Gastroesophageal sphincter (tissue), 4 donors: Measurements from ENCODE around the gene FNDC3B. TPM values are rescaled to one million over a fixed set of nuclear protein-coding genes. Genes with fewer than 3 reads are reported as not detected.

ENCODE experiments used
- ATAC-seq: fragments of 150-250 bp; one replicate; pipeline ENCODE4 v1.9.1; 2016; ENCODE audit warnings: mild to moderate bottlenecking, moderate library complexity
- H3K27ac ChIP-seq, 4 donors: fragments of 200-600 bp; sonication (generic) in 3 of 4; 1 replicate in 3 of 4; 2 replicates in 1 of 4; pipeline ENCODE4 v1.5.1; 2016 to 2019
- H3K27me3 ChIP-seq: fragments of 200-600 bp; sonication (generic); one replicate; pipeline ENCODE4 v1.5.1; 2019
- H3K36me3 ChIP-seq, 2 donors: fragments of 200-600 bp; sonication (generic); one replicate each; pipeline ENCODE4 v1.5.1; 2019; ENCODE audit warnings: control low read depth in 1 of 2
- H3K4me1 ChIP-seq, 3 donors: fragments of 200-600 bp; sonication (generic); 1 replicate in 2 of 3; 2 replicates in 1 of 3; pipeline ENCODE4 v1.5.1; 2016 to 2019; ENCODE audit warnings: control low read depth in 2 of 3
- H3K4me3 ChIP-seq, 2 donors: fragments of 200-600 bp; sonication (generic); one replicate each; pipeline ENCODE4 v1.5.1; 2019; ENCODE audit warnings: mild to moderate bottlenecking in 1 of 2, moderate library complexity in 1 of 2
- H3K9me3 ChIP-seq, 3 donors: fragments of 200-600 bp; sonication (generic); one replicate each; pipeline ENCODE4 v1.5.1; 2017 to 2019; ENCODE audit warnings: control low read depth in 2 of 3
- EP300 ChIP-seq: sonication (generic); formaldehyde crosslinking; IDR thresholded peaks from one replicate; pipeline ENCODE4 v1.6.1; 2017; ENCODE audit warnings: antibody characterized with exemption, mild to moderate bottlenecking
- POLR2A ChIP-seq, 2 donors: fragments of 450-650 bp; IDR thresholded peaks; one replicate each; pipeline ENCODE4 v1.6.1; 2017; ENCODE audit warnings: antibody characterized with exemption in 2 of 2, mild to moderate bottlenecking in 2 of 2, moderate library complexity in 1 of 2
- POLR2AphosphoS5 ChIP-seq: sonication (generic); formaldehyde crosslinking; IDR thresholded peaks from one replicate; pipeline ENCODE4 v1.6.1; 2017; ENCODE audit warnings: antibody characterized with exemption
- WGBS, 2 donors: methylation state at CpG; one replicate each; pipeline ENCODE4 v1.1.5; 2018; ENCODE audit warnings: low coverage in 1 of 2; 5-methylcytosine and 5-hydroxymethylcytosine counted together
- total RNA-seq, 4 donors: library from RNA; depleted of rRNA; stranded (reverse); fragments of >200 nt; gene quantifications; one replicate each; pipeline ENCODE4 v1.1.0, GENCODE V29; 2016
- TF ChIP-seq, protein P1 (sequence below), 4 experiments: fragments of 200-600 bp in 2 of 4; fragments of 450-650 bp in 2 of 4; sonication (generic) in 1 of 4; IDR thresholded peaks; one replicate each; pipeline ENCODE4 v1.5.1; 2017 to 2019; ENCODE audit warnings: antibody characterized with exemption in 4 of 4, mild to moderate bottlenecking in 2 of 4, moderate library complexity in 2 of 4

The FNDC3B gene
- total RNA-seq, 4 donors from 2014 or later, result 53.1 to 97.2 (median 70.8) TPM

DNA sequence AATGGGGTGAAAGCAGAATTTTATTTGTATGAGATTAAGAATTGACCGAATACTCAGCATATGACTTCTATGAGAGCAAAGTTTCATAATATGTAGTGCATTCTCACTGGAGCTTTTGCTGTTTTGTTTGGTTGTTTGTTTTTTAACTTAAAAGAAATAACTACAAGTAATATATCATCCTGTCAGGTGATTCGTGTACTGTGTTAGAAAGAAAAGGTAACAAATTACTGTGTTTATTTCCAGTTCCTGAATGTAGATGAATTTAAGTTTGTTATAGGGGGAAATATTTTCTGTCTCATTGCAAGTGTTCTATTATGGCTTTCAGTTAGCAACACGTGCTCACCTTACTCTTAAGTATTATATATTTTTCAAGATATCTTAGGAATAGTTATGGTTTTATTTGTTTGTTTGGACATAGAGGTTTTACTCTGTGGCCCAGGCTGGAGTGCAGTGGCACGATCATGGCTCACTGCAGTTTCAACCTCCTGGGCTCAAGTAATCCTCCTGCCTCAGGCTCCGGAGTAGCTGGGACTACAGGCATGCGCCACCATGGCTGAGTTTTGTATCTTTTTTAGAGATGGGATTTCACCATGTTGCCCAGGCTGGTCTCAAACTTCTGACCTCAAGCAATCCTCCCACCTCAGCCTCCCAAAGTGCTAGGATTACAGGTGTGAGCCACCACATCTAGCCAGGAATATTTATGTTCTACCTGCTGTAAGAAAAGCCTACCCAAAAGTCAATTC, 125.4 kb downstream of the FNDC3B start:
- H3K27me3 ChIP-seq, result no peaks in the 10 kb centered on the region
- ATAC-seq, result no peak
- H3K4me3 ChIP-seq, result no peak overlapping the region
- no peaks in the 10 kb centered on the region for H3K9me3 ChIP-seq
- H3K4me1 ChIP-seq, result peaks cover 4 to 64% (median 14%) of the 10 kb centered on the region in 3 donors
- no peak overlapping the region for H3K27ac ChIP-seq
- 94 to 96% methylated on average over 6 of the region's 6 CpGs for WGBS, 2 donors
- TF ChIP-seq POLR2A (IDR thresholded peaks at IDR 0.05) (no peak), POLR2AphosphoS5 (no peak), EP300 (no peak)
- TF ChIP-seq, protein P1, sequence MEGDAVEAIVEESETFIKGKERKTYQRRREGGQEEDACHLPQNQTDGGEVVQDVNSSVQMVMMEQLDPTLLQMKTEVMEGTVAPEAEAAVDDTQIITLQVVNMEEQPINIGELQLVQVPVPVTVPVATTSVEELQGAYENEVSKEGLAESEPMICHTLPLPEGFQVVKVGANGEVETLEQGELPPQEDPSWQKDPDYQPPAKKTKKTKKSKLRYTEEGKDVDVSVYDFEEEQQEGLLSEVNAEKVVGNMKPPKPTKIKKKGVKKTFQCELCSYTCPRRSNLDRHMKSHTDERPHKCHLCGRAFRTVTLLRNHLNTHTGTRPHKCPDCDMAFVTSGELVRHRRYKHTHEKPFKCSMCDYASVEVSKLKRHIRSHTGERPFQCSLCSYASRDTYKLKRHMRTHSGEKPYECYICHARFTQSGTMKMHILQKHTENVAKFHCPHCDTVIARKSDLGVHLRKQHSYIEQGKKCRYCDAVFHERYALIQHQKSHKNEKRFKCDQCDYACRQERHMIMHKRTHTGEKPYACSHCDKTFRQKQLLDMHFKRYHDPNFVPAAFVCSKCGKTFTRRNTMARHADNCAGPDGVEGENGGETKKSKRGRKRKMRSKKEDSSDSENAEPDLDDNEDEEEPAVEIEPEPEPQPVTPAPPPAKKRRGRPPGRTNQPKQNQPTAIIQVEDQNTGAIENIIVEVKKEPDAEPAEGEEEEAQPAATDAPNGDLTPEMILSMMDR (IDR thresholded peaks at IDR 0.05), result no peak
- H3K36me3 ChIP-seq, result no peaks in the 10 kb centered on the region

- no peaks in the 10 kb centered on the region for H3K9me3 ChIP-seq
- no peaks in the 10 kb centered on the region for H3K36me3 ChIP-seq
- no peak for ATAC-seq
- no peak overlapping the region for H3K4me3 ChIP-seq
- TF ChIP-seq, protein P1 (IDR thresholded peaks at IDR 0.05), result no peak
- TF ChIP-seq POLR2AphosphoS5 (no peak), EP300 (no peak), POLR2A (IDR thresholded peaks at IDR 0.05) (no peak)
- WGBS, 2 donors, result 93 to 98% methylated on average over 4 to 6 of the region's 6 CpGs
- no peak overlapping the region for H3K27ac ChIP-seq
- no peaks in the 10 kb centered on the region for H3K27me3 ChIP-seq
- peaks cover 4 to 66% (median 10%) of the 10 kb centered on the region in 3 donors for H3K4me1 ChIP-seq
Observed at GRCh38 chr3:172166261-172166660, 126.9 kb downstream of the FNDC3B start.

- Histone ChIP-seq H3K27ac (no peak overlapping the region), H3K4me3 (no peak overlapping the region), H3K9me3 (no peaks in the 10 kb centered on the region), H3K27me3 (no peaks in the 10 kb centered on the region), H3K36me3 (no peaks in the 10 kb centered on the region), H3K4me1 (peaks cover 4 to 68% (median 13%) of the 10 kb centered on the region in 3 donors)
- WGBS, 2 donors, result 95 to 99% methylated on average over 9 of the region's 9 CpGs
- ATAC-seq, result no peak
- TF ChIP-seq POLR2AphosphoS5 (no peak), EP300 (no peak), POLR2A (IDR thresholded peaks at IDR 0.05) (no peak)
- TF ChIP-seq, protein P1 (IDR thresholded peaks at IDR 0.05), result no peak
Observed at GRCh38 chr3:172166890-172167289, 127.5 kb downstream of the FNDC3B start.

DNA sequence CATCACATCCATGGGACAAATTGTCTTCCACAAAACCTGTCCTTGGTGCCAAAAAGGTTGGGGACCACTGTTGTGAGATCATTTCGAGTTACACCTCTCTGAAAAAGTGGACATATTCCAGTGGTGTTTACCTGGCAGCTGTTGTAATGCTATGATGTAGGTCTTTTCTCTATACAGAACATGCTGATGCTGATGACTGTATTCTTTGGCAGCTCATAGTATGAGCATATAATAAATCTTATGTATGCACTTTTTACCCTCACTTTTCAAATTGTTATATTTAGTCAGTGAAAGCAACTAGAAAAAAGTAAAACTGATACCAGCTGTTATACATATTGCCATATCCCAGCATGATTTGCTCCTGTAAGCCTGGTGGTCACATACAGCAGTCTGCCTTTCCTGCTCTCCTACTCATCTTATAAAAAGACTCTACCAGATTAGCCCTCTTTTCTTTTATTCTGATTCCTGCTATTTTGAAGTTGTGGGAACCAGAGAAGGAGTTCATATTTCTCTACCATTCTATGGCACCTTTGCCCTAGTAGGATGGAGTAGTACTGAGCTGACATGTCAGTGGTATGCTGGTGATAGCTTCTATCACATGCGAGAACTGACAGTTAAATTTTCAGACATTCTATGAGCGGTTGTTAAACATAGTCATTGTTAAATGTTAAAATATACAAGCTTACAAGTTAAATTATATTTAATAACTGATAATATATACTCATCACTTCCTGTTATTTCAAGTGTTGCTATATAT, 128.7 kb downstream of the FNDC3B start:
- H3K4me1 ChIP-seq, result peaks cover 4 to 80% (median 13%) of the 10 kb centered on the region in 3 donors
- WGBS, 2 donors, result 64 to 76% methylated on average over 2 to 3 of the region's 3 CpGs
- H3K27ac ChIP-seq, result peak overlapping the region in 1 of 4 donors; percentile 74

GRCh38 chr3:172170073-172170709, 130.8 kb downstream of the FNDC3B start:
- TF ChIP-seq, protein P1 (IDR thresholded peaks at IDR 0.05), result no peak
- TF ChIP-seq EP300, result no peak
- TF ChIP-seq POLR2AphosphoS5, result no peak
- no peak for TF ChIP-seq POLR2A (IDR thresholded peaks at IDR 0.05)
- H3K4me3 ChIP-seq, result no peak overlapping the region
- peaks cover 11 to 98% (median 22%) of the 10 kb centered on the region in 3 donors for H3K4me1 ChIP-seq
- no peaks in the 10 kb centered on the region for H3K9me3 ChIP-seq
- 87 to 90% methylated on average over 5 of the region's 5 CpGs for WGBS, 2 donors
- peak overlapping the region in 2 of 4 donors; percentile 57 to 74 for H3K27ac ChIP-seq
- H3K36me3 ChIP-seq, result no peaks in the 10 kb centered on the region
- no peaks in the 10 kb centered on the region for H3K27me3 ChIP-seq
- no peak for ATAC-seq

More for the DNA sequence above, 128.7 kb downstream of the FNDC3B start:
- H3K36me3 ChIP-seq, result no peaks in the 10 kb centered on the region
- no peak overlapping the region for H3K4me3 ChIP-seq
- no peaks in the 10 kb centered on the region for H3K9me3 ChIP-seq
- no peaks in the 10 kb centered on the region for H3K27me3 ChIP-seq
- no peak for TF ChIP-seq EP300
- ATAC-seq, result no peak
